ENCODE measurements around the gene ANKRD10. TPM values are rescaled to one million over a fixed set of nuclear protein-coding genes. Genes with fewer than 3 reads are reported as not detected.

Gene ANKRD10
- total and polyA plus RNA-seq, 2 of the 8 experiments (the other 6 are each of a cell fraction or from before 2014, with no cell fraction given): 146 to 218 TPM

- TF ChIP-seq TBP (IDR thresholded peaks at IDR 0.05; ENCODE audit: low read depth, low read length) (no peak), E2F6 (IDR thresholded peaks at IDR 0.05) (no peak)
These were observed 86.2 kb downstream of the ANKRD10 start (continued) for GRCh38 chr13:110828705-110829104.

Small RNAs within 50 kb of the gene (small RNA-seq; reads per million reads assigned to genes)
- gene AL442128.1 (ENCODE audit: insufficient read depth): not detected

Other genes with a start within 250 kb of the ANKRD10 start
- 44.5 and 55.9 TPM in 2 replicates for gene CARS2, start 209.0 kb downstream of the ANKRD10 start, total RNA-seq (2021; fragmentation: NEBNext Ultra II Directional; extraction: Animal tissue kit (Norgen Biotek cat#: 25700))
- 47.7 and 87.9 TPM in 2 replicates for gene CARS2, start 209.0 kb downstream of the ANKRD10 start, polyA plus RNA-seq (2011; rRNA removed)
- gene ING1, start 201.4 kb downstream of the ANKRD10 start, total RNA-seq (2021; fragmentation: NEBNext Ultra II Directional; extraction: Animal tissue kit (Norgen Biotek cat#: 25700)): 26.6 and 28.6 TPM in 2 replicates
- 22.3 and 30.3 TPM in 2 replicates for gene ING1, start 201.4 kb downstream of the ANKRD10 start, polyA plus RNA-seq (2011; rRNA removed)
- gene ARHGEF7, start 200.2 kb upstream of the ANKRD10 start, total RNA-seq (2021; fragmentation: NEBNext Ultra II Directional; extraction: Animal tissue kit (Norgen Biotek cat#: 25700)): 51.7 and 56.5 TPM in 2 replicates
- gene ARHGEF7, start 200.2 kb upstream of the ANKRD10 start, polyA plus RNA-seq (2011; rRNA removed): 26.2 and 27.4 TPM in 2 replicates

Data from H1 (cell line).